ENCODE measurements around the gene ENTPD2.

- TF ChIP-seq CTCF (IDR thresholded peaks at IDR 0.05) (no peak), POLR2A (IDR thresholded peaks at IDR 0.05) (no peak)
Observed at GRCh38 chr9:137008312-137008711, 45.5 kb downstream of the ENTPD2 start.

Data from tibial nerve (tissue), 3 donors.